Cortex of kidney (tissue), 1 donor: ENCODE results near the gene SP4.

Experiments used
- DNase-seq: peaks from one replicate; lab custom pipeline; 2025; lab: John Stamatoyannopoulos, UW

Gene SP4

DNA sequence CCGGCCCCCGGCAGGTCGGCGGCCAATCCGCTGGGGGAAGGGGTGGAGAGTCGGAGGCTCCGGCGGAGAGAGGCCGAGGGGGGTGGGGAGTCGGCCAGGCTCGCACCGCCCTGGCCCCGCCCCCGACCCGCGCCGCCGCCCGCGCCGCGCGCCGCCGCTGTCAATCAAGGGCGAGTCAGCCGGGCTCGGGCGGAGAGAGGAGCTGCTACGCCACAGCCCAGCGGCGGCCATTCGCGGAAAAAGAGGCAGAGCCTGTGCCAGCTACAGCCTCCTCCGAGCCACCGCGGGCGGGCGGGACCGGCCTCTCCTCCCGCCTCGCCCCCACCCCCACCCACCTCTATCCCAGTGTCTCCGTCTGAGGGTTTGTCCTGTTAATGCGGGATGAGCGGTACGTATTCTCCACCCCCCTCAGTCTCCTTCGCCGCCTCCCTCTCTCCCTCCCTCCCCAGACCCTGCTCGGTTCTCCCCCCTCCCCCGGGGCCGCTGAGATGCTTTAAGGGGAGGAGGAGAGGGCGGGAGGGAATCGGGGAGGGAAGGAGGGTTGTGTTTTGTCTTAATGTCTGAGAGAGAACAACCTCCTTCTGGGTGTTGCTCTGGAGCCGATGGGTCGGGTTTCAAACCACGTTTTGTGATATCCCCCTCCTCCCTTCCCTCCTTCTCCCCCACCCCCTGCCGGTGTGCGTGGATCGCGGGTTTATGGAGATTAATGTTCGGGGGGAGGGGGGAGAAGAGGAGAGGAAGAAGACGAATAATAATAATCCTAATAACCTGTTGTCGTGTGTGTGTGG lies at the start of gene SP4:
Gene SP4 (plus strand): TSS at position 213 of the 788 bp plus-strand sequence. CDS start 169 bp downstream, at position 382.
- DNase-seq: peak; percentile 67

DNA sequence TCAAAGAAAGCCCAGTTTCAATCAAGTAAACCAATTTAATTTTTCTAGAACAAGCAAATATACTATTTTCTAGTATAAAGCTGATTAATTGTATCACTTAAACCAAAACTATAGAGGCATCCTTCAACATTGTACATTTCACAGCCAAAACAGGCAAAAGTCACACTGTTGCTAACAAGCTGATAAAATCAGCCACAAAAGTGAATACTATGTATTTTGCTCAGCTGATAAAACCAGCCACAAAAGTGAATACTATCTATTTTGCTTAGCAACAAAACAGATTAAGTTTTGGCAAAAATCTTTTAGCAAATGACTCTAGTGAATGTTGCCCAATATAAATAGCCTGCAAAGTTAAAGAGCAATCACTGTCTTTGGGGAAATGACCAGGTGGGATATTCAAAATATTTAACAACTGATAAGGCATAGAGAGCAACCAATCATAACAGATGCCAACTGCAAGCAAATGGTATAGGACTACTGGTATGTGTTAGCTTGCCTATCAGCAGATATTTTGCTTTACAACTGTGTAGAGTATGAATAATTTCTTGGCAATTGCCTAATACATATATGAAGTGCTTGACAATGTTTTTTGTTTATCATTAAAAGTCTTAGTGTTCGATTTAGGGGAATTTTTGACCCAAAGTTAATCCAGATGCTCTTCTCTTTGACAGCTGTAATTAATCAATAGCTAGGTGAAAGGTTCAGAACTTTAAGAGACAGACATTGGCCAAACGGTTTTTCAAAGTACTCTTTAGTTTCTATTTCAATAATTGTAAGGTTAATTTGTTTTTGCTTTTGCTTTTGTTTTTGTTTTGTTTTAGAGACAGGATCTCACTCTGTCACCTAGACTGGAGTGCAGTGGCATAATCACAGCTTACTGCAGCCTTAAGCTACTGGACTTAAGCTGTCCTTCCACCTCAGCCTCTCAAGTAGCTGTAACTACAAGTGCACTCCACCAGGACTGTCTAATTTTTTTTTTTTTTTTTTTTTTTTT lies 44.4 kb upstream of the SP4 start:
- no peak for DNase-seq

DNA sequence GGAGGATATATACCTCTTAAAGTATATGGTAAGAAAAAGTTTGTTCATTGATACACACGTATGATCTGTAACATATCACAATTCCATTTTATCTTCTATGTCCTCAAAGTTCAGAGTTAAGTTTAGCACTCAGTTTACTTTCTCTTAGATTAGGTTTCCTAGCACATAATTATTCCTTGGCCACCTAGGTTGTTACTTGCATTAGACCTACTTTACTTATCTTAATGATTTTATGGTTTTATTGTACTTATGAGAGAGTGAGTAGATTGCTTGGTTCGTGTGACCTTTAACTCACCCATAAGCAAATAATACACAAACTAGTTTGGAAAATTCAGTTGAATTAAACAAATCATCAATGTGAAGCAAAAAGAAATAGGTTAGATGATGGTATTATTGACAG lies 33.9 kb upstream of the SP4 start:
- DNase-seq: no peak

DNA sequence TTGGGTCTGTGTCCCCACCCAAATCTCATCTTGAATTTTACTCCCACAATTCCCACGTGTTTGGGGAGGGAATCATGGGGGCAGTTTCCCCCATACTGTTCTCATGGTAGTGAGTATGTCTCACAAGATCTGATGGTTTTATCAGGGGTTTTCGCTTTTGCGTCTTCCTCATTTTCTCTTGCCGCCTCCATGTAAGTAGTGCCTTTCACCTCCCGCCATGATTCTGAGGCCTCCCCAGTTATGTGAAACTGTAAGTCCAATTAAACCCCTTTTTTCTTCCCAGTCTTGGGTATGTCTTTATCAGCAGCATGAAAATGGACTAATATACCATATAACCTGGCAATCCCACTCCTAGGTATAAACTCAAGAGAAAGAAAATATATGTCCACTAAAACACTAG lies 25.9 kb upstream of the SP4 start:
- no peak for DNase-seq

DNA sequence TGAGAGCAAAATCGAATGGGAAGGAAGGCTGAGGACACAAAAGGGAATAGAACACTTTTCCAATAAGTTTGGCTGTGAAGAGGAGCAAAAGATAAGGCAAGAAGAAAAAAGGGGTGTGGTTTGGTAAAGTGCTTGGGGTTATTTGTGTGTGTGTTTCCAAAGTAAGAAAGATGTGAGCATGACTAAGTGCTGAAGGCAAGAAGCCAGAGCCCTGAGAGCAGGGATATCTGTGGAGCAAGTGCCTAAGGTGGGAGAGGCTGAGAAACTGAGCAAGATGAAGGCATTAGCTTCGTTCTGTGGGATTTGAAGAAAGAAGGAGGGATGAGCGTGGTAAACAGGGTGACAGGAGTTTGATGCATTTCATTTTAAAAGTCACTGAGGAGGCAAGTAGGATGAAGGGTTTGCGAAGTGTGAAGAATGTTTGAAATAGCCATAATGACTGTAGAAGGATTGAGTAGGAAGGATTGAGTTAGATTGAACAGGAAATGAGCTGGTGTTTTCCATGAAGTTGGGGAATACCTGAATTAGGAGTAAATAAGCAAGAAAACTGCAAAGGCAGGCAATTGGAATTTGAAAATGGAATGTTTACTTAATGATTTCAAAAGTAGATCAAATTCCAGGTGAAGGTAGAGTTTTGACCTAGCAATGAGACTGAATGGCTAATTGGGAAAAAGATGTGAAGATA lies 19.9 kb upstream of the SP4 start:
- no peak for DNase-seq

DNA sequence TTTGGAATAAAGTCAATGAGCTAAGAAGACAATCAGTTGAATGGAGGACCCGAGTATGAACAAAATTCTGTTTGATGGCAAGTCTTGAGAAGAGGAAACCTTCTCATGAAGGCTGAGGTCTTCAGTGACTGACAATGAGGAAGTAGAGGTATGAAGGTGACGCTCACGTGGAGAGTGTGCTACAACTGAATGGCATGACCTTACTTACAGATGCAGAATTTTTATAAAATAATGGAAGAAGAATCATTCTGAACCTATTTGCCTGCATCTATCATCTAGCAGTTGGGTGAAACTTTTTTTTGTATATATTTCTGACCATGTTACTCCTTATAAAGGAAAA lies 19.4 kb upstream of the SP4 start:
- DNase-seq: no peak

DNA sequence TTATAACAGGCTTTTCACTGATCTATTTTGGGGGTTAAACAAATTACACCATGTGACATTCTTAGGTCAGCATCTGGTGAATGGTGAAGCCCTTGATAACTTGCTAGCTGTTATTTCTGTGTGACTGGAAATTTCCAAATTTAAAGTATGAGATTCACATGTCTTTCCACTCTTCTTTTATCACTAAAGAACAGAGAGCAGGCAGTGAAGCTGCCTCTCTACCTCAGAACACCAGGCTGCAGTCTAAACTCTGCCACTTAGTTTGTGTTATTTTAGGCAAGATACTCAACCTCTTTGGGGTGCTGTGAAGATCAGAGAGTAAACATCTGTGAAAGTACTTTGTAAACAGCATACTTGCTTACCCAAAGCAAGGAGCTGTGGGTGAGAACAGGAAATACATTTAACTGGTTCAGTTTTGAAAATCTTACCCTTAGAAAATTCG lies 15.5 kb upstream of the SP4 start:
- no peak for DNase-seq

DNA sequence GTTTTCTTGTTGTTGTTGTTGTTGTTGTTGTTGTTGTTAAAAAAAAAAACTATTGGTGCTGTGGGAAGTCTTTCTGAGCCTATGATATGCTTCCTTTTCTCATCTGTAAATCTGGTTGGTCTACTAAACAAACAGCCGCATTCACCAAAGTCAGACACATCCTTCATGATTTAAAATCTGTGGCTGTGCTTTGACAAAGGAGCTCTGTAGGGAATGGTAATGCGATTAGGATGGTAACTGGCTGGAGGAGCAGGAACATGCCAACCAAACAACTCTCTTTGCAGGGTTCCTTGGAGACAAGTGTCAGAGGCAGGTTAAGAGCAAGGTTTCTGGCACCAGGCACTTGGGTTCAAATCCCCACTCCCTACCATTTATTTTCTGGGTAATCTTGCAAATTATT lies 14.9 kb upstream of the SP4 start:
- DNase-seq: no peak

DNA sequence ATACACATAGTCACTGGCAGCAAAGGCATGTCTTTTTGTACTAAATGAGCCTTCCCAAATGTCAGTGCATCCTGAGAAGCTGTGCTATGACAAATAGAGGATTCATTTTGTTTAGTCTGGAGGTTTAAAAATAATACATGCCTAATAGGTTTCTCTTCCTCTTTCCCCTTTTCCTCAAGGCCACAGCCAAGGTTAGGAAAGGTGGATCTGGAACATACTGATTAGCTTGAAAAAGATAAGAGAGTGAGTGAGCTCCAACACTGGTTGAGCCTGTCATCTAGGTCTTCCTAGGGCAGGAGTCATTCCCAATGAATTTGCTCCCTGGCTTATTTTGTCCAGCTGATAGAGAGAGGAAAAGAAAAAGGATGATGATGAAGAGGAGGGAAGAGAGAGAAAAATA lies 14.4 kb upstream of the SP4 start:
- DNase-seq: no peak

DNA sequence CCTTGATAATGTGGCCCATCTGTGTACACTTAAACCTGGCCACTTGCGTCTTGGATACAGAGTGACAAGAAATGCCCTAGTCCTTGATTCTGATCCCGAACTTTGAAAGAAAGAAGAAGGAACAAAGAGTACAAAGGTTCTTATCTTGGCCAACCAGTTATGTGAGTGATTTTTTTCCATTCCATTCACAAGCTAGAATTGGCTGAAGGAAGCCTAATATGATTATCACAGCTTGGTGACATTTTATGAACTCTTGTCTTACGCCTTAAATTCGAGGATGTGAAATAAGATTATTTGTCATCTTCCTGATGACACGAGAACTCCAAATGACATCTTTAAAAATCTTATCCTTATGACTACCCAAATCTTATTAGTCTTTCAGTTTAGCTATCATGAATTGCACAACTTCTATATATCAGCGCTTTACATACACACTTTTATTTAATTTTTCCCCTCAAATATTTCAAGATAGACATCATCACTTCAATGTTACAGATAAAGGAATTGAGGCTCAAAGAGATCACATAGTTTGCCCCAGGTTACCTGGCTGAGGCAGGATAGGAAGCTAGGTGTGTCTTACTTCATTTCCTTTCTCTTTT lies 13.0 kb upstream of the SP4 start:
- no peak for DNase-seq

DNA sequence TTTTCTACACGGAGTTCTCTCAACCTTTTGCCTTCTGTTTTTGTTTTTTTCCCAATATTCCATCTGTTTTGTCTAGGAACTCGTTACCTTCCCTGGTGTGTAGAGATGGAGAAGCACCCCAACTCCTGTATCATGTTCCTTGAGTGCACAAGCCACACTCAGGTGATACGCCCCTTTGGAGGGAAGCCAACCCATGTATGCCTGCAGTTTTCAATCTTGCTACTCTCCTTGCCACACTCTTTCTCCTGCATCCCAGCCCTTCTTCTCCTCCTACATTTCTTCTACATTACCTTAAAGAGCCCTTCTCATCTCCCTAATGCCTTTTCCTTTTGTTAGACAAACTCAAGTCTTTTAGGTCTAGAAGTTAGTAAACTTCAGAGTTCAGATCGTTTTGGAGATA lies 10.2 kb upstream of the SP4 start:
- DNase-seq: no peak

DNA sequence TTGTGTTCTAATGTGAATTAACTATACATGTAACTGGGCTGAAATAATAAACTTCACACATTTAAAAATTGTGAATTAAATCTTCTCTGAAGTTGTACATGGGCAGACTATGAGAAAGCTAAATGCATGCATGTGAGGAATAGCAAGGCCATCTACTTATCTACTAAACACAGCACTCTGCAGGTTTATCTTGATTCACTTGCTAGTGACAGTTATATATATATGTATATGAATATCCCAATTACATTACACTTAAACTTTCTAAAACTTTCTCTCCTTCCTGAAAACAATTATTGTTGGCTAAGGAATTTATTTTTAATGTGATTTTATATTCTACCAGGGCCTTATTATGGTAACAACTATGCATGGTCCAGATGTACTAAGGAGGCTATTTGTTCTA lies 5.1 kb upstream of the SP4 start:
- DNase-seq: no peak

DNA sequence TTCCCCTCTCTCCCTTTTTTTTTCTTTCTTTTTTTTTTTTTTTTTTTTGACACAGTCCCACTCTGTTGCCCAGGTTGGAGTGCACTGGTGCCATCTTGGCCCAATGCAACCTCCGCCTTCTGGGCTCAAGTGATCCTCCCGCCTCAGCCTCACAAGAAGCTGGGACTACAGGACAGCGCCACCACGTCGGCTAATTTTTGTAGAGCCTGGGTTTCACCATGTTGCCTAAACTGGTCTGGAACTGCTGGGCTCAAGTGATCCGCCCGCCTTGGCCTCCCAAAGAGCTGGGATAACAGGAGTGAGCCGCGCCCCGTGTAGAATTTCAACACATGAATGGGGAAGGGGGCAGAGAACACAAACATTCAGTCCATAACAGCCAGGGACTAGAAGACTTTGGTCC lies 2.6 kb upstream of the SP4 start:
- DNase-seq: no peak

DNA sequence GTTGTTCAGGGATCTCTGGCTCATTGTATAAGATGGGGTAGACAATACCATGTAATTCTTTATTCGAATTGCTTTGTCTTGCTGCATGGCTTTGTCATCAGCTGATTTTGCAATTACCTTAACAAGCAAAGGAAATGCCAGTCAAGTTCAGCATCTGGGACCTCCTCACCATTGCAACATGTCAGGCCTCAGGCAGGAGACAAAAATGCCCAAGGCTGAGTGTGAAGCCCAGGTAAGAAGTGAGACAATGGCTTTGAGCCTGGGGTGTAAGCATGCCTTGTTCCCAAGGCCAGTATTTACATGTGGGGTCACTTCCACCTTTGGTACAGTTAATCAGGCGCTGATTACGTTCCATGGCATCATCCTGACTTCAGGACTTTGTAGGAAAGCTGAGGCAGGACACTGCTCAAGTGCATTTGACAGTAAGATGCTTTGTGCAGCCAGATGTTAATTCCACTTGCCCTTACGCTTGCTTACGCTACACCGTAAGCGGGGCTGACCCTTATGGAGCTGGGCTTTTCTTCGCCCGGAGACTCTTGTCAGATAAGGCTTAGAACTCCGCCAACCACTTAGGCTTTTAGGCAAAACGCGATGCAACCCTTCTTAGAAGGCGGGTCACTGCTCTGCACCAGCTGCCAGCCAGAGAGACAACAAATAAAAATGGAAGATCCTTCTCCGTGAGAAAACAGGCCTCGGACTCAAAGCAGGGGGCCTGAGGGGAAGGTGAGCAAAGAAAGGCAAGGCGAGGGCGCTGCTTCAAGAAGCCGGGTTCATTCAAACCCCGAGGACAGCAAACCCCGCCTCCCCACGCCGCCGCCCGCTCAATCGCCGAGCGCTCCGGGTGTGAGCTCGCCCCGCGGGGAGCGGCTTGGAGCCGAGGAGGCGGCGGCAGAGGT lies 1.3 kb upstream of the SP4 start:
- DNase-seq: no peak

DNA sequence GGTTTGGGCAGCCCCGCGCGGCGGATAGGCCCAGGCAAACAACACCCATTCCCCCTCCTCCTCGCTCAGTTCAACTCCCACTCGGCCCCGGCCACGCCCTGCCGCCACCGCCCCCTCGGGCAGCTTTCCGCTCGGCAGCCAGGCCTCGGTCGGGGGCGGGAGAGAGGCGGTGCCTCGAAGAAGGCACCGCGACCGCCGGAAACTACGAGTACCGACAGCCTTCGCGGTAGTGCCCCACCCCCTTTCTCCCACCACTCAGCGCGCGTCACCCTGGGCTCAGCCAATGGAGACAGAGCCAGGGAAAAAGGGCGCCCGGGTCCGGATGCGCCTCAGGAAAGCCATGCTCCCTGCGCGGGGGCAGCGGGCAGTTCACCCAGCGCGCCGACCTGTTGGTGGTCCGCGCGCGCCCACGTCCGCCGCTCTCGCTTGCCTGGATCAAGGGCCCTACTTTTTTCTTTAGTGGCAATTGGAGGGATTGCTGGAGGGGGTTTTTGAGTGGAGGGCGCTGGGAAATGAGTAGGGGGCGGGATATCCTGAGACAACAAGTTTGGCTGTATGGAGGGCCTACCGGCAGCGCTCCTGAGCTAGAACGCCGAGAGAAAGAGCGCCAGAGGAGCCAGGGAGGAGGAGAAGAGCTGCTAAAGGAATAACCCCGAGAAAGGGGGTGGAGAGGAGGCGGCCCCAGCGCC lies 557 bp upstream of the SP4 start:
- peak; percentile 96 for DNase-seq

DNA sequence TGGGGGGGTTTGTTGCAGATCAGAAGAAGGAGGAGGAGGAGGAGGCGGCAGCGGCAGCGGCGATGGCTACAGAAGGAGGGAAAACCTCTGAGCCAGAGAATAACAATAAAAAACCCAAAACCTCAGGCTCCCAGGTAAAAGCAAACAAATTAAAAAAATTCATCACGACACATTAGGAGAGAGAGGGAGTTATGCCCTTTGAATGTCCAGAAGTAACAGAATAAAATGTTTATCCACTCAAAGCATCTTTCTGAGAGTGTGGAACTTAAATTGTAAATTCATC lies 717 bp downstream of the SP4 start:
- no peak for DNase-seq

DNA sequence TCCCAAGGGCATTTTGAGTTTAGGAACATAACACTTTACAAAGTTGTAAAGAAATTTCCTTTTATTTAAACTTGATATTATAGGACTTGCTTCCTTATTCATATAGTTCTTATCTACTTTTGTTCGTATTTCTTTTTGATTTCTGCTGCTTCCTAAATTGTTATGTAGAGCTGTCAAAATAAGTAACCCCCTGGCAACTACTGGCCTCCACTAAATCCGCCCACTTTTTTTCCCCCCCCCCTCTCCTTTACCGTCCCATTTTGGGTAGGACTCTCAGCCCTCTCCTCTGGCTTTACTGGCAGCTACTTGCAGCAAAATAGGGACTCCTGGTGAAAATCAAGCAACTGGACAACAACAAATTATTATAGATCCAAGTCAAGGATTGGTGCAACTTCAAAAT lies 1.1 kb downstream of the SP4 start:
- DNase-seq: no peak

DNA sequence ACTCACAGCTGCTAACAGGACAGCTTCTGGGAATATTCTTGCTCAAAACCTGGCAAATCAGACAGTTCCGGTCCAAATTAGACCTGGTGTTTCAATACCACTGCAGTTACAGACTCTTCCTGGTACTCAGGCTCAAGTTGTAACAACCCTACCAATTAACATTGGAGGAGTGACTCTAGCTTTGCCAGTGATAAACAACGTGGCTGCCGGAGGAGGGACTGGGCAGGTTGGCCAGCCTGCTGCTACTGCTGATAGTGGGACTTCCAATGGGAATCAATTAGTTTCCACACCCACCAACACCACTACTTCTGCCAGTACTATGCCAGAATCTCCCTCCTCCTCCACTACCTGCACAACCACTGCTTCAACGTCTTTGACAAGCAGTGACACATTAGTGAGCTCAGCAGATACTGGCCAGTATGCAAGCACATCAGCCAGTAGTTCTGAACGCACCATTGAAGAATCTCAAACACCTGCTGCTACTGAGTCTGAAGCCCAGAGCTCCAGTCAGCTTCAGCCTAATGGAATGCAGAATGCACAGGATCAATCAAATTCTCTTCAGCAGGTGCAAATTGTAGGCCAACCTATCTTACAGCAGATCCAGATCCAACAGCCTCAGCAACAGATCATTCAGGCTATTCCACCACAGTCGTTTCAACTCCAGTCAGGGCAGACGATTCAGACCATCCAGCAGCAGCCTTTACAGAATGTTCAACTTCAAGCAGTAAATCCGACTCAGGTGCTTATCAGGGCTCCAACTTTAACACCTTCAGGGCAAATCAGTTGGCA lies 2.1 kb downstream of the SP4 start:
- DNase-seq: no peak

DNA sequence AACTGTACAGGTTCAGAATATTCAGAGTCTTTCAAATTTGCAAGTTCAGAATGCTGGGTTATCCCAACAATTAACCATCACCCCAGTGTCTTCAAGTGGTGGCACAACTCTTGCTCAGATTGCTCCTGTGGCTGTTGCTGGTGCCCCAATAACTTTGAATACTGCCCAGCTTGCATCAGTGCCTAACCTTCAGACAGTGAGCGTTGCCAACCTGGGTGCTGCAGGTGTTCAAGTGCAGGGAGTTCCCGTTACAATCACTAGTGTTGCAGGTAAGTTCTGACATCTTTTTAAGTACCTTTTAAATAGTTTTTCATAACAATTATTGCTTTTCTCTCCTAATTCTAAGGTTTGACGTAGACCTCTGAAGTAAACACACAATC lies 2.7 kb downstream of the SP4 start:
- no peak for DNase-seq
